Non-pigmented ciliary epithelial cell (primary cell): ENCODE data around the gene HOXB6.
A peak's percentile ranks its signal among the peaks of the same experiment; 100 is the strongest.

Source experiments
- DNase-seq: peaks from one replicate; pipeline ENCODE4 v3.0.0-alpha.2; 2010; ENCODE audit warnings: low read depth

Gene HOXB6

GRCh38 chr17:48604770-48605329 is at the start of gene HOXB6:
Gene HOXB6, minus strand, starts transcription at chr17:48604986. Its CDS starts 6,836 bp downstream, at chr17:48598150.
- no peak for DNase-seq

- DNase-seq = no peak
Observed at GRCh38 chr17:48649741-48650140, 45.0 kb upstream of the HOXB6 start.

- no peak for DNase-seq
Observed at GRCh38 chr17:48647963-48648245, 43.1 kb upstream of the HOXB6 start.

GRCh38 chr17:48647103-48647962 is 42.5 kb upstream of the HOXB6 start:
- no peak for DNase-seq

- no peak for DNase-seq
Observed at GRCh38 chr17:48646183-48647102, 41.7 kb upstream of the HOXB6 start.

- DNase-seq = no peak
Observed at GRCh38 chr17:48645639-48646182, 40.9 kb upstream of the HOXB6 start.

GRCh38 chr17:48644910-48645557 is 40.2 kb upstream of the HOXB6 start:
- DNase-seq = no peak

GRCh38 chr17:48644159-48644558 is 39.4 kb upstream of the HOXB6 start:
- no peak for DNase-seq

- no peak for DNase-seq
Observed at GRCh38 chr17:48643697-48644012, 38.9 kb upstream of the HOXB6 start.

- no peak for DNase-seq
Observed at GRCh38 chr17:48642843-48643696, 38.3 kb upstream of the HOXB6 start.

- DNase-seq = no peak
Observed at GRCh38 chr17:48642059-48642842, 37.5 kb upstream of the HOXB6 start.

- DNase-seq = no peak
Observed at GRCh38 chr17:48641541-48642058, 36.8 kb upstream of the HOXB6 start.

- DNase-seq = no peak
Observed at GRCh38 chr17:48640858-48641180, 36.0 kb upstream of the HOXB6 start.

- no peak for DNase-seq
Observed at GRCh38 chr17:48639982-48640857, 35.4 kb upstream of the HOXB6 start.

GRCh38 chr17:48639136-48639535 is 34.4 kb upstream of the HOXB6 start:
- no peak for DNase-seq

- DNase-seq = peak; percentile 17
Observed at GRCh38 chr17:48637323-48638260, 32.8 kb upstream of the HOXB6 start.

GRCh38 chr17:48636177-48637018 is 31.6 kb upstream of the HOXB6 start:
- DNase-seq = no peak
